ENCODE data around the gene PARVG.

The PARVG gene

GRCh38 chr22:44244265-44244822, 63.6 kb downstream of the PARVG start:
- no peak for TF ChIP-seq CTCF (IDR thresholded peaks at IDR 0.05; ENCODE audit: low read depth, low read length, missing control alignments)
- H3K4me3 ChIP-seq (replicated peaks; ENCODE audit: low read depth, low read length) = no peak overlapping the region
- no peak for DNase-seq (ENCODE audit: extremely low read depth, low read depth)

DNA sequence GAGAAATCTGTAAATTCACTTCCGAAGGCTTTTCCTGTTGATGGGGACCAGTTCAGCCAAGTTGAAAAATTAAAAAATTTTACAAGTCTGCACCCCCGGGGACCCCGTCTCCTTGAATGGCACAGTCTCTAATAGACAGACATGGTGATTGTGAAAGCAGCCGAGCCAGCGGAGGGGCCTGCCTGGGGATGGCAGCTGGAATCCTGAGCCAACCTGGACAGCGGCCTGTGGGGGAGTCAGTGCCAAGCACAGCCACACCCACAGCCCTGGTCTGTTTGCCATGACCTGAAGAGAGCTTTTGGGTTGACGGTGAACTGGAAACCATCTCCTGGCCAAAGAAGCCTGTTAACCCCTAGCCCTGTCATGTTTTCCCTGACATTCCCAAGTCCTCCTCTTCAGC, 64.7 kb downstream of the PARVG start:
- no peak for DNase-seq (ENCODE audit: extremely low read depth, low read depth)
- no peak for TF ChIP-seq CTCF (IDR thresholded peaks at IDR 0.05; ENCODE audit: low read depth, low read length, missing control alignments)
- H3K4me3 ChIP-seq (replicated peaks; ENCODE audit: low read depth, low read length) = no peak overlapping the region

- DNase-seq (ENCODE audit: extremely low read depth, low read depth) = no peak
- no peak for TF ChIP-seq CTCF (IDR thresholded peaks at IDR 0.05; ENCODE audit: low read depth, low read length, missing control alignments)
- H3K4me3 ChIP-seq (replicated peaks; ENCODE audit: low read depth, low read length) = no peak overlapping the region
Observed at GRCh38 chr22:44245867-44246266, 65.1 kb downstream of the PARVG start.

GRCh38 chr22:44246615-44247326, 66.0 kb downstream of the PARVG start:
- no peak for TF ChIP-seq CTCF (IDR thresholded peaks at IDR 0.05; ENCODE audit: low read depth, low read length, missing control alignments)
- DNase-seq (ENCODE audit: extremely low read depth, low read depth) = no peak
- H3K4me3 ChIP-seq (replicated peaks; ENCODE audit: low read depth, low read length) = no peak overlapping the region

DNA sequence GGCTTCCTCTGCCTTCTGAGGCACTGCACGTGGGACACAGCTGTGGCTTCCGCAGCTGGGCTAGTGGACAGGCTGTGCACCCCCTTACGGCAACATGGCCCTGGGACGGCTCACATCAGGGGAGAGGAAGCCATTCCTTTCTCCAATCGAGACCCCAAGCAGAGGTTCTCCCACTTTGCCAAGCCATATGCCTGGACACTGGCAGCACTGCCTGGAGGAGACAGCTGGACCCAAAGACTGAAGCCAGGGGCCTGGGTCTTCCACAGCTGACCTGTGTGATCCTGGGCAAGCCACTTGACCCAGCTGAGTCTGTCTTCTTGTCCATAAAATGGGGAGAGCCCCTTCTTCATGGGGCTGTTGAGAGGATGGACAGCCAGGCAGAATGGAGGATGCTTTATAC, 66.6 kb downstream of the PARVG start:
- no peak overlapping the region for H3K4me3 ChIP-seq (replicated peaks; ENCODE audit: low read depth, low read length)
- no peak for TF ChIP-seq CTCF (IDR thresholded peaks at IDR 0.05; ENCODE audit: low read depth, low read length, missing control alignments)

GRCh38 chr22:44247923-44248892, 67.5 kb downstream of the PARVG start:
- no peak overlapping the region for H3K4me3 ChIP-seq (replicated peaks; ENCODE audit: low read depth, low read length)
- no peak for DNase-seq (ENCODE audit: extremely low read depth, low read depth)
- no peak for TF ChIP-seq CTCF (IDR thresholded peaks at IDR 0.05; ENCODE audit: low read depth, low read length, missing control alignments)

More for the DNA sequence above, 66.6 kb downstream of the PARVG start:
- DNase-seq (ENCODE audit: extremely low read depth, low read depth) = no peak
